GM19397 (cell line): ENCODE data around the gene ZC3H7B.

ENCODE experiments used
- ATAC-seq: cut with Tn5 transposase; IDR thresholded peaks from one replicate; pipeline ENCODE4 v1.9.1; 2021; ENCODE audit warnings: mild to moderate bottlenecking, moderate library complexity; ENCODE audit not compliant: unreplicated experiment

Gene ZC3H7B

GRCh38 chr22:41352058-41352457 lies 50.7 kb downstream of the ZC3H7B start:
- no peak for ATAC-seq

GRCh38 chr22:41353862-41354575 lies 52.7 kb downstream of the ZC3H7B start:
- ATAC-seq, result no peak

- ATAC-seq, result no peak
These were observed 53.7 kb downstream of the ZC3H7B start for GRCh38 chr22:41354979-41355378.

GRCh38 chr22:41355895-41356294 lies 54.6 kb downstream of the ZC3H7B start:
- ATAC-seq, result no peak

- no peak for ATAC-seq
These were observed 55.2 kb downstream of the ZC3H7B start for GRCh38 chr22:41356430-41357028.

GRCh38 chr22:41357191-41357590 lies 55.9 kb downstream of the ZC3H7B start:
- ATAC-seq, result no peak

- ATAC-seq, result no peak
These were observed 57.6 kb downstream of the ZC3H7B start for GRCh38 chr22:41358927-41359326.

GRCh38 chr22:41359376-41359775 lies 58.1 kb downstream of the ZC3H7B start:
- ATAC-seq, result no peak

GRCh38 chr22:41360126-41360525 lies 58.8 kb downstream of the ZC3H7B start:
- ATAC-seq, result no peak

GRCh38 chr22:41361716-41362310 lies 60.5 kb downstream of the ZC3H7B start:
- no peak for ATAC-seq

- no peak for ATAC-seq
These were observed 61.3 kb downstream of the ZC3H7B start for GRCh38 chr22:41362615-41363014.

GRCh38 chr22:41364233-41364632 lies 62.9 kb downstream of the ZC3H7B start:
- ATAC-seq, result no peak

- ATAC-seq, result no peak
These were observed 63.6 kb downstream of the ZC3H7B start for GRCh38 chr22:41364955-41365354.

GRCh38 chr22:41365425-41365824 lies 64.1 kb downstream of the ZC3H7B start:
- no peak for ATAC-seq

- ATAC-seq, result no peak
These were observed 65.2 kb downstream of the ZC3H7B start for GRCh38 chr22:41366323-41367029.

- no peak for ATAC-seq
These were observed 65.8 kb downstream of the ZC3H7B start for GRCh38 chr22:41367039-41367679.

GRCh38 chr22:41367680-41368542 lies 66.6 kb downstream of the ZC3H7B start:
- no peak for ATAC-seq

- ATAC-seq, result no peak
These were observed 67.5 kb downstream of the ZC3H7B start for GRCh38 chr22:41368543-41369423.

- ATAC-seq, result no peak
These were observed 68.1 kb downstream of the ZC3H7B start for GRCh38 chr22:41369424-41369745.
